T47D (cell line): ENCODE data around the gene C19orf12.
"Not testable (repeated sequence)": the region's sequence is repeated elsewhere in the genome, so short reads cannot be mapped to it uniquely, and the experiment has no call there.

Source experiments
- DNase-seq, 2 experiments: peaks; one replicate each; pipeline versions ENCODE4 v3.0.0 to v3.0.0-alpha.2; 2011 to 2012; ENCODE audit warnings: low read depth in 1 of 2, low spot score in 1 of 2
- JUND ChIP-seq: IDR thresholded peaks from 2 replicates; pipeline ENCODE4 v1.6.1; 2012; ENCODE audit warnings: low read depth
- in situ Hi-C: cut with HindIII; loops from 2 replicates; pipeline ENCODE4 v1.10.0; 2016; ENCODE audit warnings: low sequenced_read_pairs, low pct_unique_long_range_greater_than_20kb

The C19orf12 gene

DNA sequence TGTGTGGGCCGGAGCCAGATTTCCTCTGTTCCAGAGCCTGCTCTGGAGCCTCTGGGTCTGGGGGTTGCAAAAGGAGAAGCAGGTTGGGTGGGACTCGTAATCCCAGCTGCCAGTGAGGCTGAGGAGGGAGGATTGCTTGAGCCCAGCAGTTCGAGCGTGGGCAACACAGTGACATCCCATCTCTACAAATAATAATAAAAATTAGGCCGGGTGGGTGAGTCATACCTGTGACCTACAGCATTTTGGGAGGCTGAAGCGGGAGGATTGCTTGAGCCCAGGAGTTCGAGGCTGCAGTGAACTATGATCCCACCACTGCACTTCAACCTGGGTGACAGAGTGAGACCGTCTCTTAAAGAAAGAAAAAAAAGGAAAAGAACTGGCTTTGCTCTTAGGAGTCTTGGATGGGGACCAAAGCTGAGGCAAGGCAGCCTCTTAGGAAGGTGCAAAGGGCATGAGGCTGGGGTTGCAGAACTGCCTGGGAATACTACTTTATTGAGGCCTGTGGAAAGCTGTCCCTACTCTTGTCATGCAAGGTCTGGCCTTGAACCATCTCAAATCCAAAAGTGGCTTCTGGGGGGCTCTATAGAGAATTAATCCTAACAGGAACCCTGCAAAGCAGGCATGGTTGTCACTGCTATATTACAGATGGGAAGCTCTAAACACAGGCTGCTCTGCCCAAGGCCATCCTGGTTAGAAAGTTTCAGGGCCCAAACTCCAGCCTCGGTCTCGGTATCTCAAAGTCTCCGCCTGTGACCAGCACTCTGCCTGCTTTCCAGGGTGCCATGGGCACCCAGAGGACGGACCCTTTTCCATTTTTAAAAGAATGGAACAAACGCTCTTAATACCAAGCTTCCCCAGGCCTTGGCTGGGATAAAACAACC, 880 bp upstream of the C19orf12 start:
- in situ Hi-C loops, result no loop called here
- DNase-seq, result no peak
- TF ChIP-seq JUND, result no peak

- no peak for DNase-seq
- no peak for TF ChIP-seq JUND
- in situ Hi-C loops, result no loop called here
These were observed 599 bp downstream of the C19orf12 start for GRCh38 chr19:29714371-29714952.

- in situ Hi-C loops, result no loop called here
These were observed 2.1 kb downstream of the C19orf12 start for GRCh38 chr19:29712744-29713516.

DNA sequence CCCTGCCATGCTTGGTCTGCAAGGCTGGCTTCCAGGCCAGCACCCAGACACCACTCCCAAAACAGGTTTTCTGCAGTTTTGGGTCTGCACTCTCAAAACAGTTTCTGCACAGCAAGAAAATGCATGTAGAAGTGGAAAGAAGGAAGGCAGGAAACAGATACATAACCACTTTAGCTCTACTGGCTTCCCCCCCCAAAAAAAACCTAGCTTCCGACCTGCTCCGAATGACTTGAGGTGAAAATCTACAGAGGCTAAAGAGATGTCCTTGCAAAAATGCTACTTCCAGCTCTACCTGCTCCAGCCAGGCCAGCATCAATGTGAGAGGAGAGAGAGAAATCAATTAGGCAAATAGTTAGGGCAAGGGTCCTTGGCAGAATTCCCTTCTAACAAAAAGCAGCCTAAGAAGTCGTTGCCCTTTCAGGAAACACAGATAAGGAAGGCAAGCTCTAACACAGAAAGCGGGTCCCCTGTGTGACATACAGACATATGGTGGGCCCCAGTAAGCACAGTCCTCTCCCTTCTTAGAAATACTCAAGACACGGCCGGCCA, 3.4 kb downstream of the C19orf12 start:
- DNase-seq, result no peak
- TF ChIP-seq JUND, result no peak
- in situ Hi-C loops, result no loop called here

More at GRCh38 chr19:29712744-29713516, 2.1 kb downstream of the C19orf12 start:
- no peak for TF ChIP-seq JUND
- DNase-seq, result no peak

DNA sequence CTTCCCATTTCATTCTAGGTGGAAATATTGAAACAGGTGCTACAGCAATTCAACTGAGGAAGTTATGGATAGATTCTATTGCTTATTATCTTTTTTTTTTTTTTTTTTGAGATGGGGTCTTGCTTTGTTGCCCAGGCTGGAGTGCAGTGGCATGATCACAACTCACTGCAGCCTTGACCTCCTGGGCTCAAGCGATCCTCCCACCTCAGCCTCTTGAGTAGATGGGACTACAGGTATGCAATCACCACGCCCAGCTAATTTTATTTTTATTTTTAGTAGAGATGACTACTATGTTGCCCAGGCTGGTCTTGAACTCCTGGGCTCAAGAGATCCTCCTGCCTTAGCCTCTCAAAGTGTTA, 5.6 kb downstream of the C19orf12 start:
- in situ Hi-C loops, DNase-seq: not testable (repeated sequence)

DNA sequence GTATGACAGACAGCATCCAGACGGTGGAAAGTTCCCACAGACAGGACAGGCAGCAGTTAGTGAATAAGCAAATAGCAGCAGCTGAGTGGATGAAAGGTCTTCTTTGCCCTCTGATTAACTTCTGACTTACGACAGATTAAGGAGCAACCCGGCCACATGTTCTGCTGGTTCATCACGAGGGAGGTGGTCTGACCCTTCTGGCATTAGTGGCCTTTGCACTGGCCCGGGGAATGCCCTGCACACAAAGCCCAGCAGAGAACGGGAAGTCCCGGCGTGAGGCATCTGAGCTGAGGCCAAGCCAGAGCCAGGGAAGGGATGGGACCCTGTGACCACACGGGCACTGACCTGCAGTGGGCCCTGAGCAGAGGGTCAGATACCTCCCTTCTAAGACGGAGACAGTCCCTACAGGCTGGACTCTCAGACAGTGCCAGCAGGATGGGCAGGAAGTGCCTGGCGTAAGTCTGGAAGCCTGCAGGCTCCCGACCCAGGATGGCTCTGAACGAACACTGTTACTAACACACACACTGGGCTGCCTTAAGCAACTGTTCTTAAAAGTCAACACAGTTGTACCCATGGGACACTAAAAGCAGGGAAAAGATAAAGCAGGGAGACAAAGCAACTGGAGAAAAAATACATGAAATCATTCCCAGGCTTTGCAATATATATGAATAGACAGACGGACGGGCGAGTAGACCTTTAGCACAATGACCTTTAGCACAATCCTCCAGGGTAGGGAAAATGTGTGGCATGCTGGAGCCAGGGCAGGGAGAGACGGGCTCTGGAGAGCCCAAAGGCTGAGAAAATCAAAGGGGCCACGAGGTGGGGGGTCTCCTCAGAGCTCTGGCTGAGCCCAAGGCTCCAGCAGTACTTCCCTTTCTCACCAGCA, 6.3 kb downstream of the C19orf12 start:
- no peak for DNase-seq
- no peak for TF ChIP-seq JUND
- in situ Hi-C loops, result no loop called here

GRCh38 chr19:29706635-29707034, 8.4 kb downstream of the C19orf12 start:
- in situ Hi-C loops, result no loop called here
- TF ChIP-seq JUND, result no peak
- DNase-seq, result no peak

GRCh38 chr19:29705706-29706105, 9.4 kb downstream of the C19orf12 start:
- in situ Hi-C loops, result no loop called here
- no peak for TF ChIP-seq JUND

GRCh38 chr19:29704562-29705558, 10.2 kb downstream of the C19orf12 start:
- TF ChIP-seq JUND, result no peak
- in situ Hi-C loops, result no loop called here
- no peak for DNase-seq

More at GRCh38 chr19:29705706-29706105, 9.4 kb downstream of the C19orf12 start:
- no peak for DNase-seq

DNA sequence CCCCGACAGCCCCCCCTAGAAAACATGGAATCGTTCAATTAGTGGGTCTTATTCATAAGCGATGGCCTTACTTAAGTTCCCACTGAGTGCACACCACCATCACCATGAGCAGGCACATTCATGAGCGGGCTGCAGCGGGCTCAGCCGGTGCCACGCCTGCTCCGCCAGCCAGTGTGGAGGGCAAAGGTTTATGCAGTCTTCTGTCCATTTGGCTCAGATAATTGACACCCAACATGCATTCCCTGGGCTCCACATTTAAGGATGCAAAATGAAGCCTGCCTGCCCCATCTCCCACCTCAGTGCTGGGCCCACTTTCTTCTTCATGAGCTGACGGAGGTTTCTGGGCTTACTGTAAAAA, 12.1 kb downstream of the C19orf12 start:
- TF ChIP-seq JUND, result no peak
- in situ Hi-C loops, result no loop called here

More for the DNA sequence above, 12.1 kb downstream of the C19orf12 start:
- DNase-seq, result no peak
